Measurements from ENCODE around the gene PARD6B.

DNA sequence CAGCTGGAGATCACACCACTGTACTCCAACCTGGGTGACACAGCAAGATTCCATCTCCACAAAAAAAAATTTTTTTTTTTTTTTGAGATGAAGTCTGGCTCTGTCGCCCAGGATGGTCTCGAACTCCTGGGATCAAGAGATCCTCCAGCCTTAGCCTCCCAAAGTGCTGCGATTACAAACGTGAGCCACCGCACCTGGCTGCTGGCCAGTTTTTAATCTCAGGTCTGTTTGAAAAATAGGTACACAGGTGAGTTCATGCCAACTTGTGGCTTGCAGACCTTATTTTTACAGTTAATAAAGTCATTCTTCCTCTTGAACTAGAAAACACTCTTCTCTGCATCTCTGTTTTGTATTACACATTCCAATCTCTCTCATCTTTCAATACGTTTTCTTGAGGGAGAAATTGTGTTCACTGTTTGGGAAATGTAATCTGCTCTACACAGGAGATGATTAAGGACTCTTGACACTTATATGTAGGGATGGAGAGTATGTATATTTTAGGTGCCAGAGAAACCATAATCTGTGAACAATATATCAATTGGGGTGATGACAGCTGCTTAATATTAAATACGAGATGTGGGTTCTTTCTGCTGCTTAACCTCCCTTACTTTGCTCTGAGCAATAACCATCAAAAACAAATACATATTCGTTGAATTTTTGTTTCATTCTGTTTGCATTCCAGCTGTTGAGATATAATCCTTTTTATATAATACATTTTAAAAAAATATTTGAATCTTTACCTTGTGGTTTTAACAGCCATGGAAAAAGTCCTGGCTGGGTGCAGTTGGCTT is 22.3 kb upstream of the PARD6B start:
- TF ChIP-seq POLR2AphosphoS5 (IDR thresholded peaks at IDR 0.05), result no peak
- TF ChIP-seq CTCF (IDR thresholded peaks at IDR 0.05), result no peak
- TF ChIP-seq POLR2A (IDR thresholded peaks at IDR 0.05), result no peak

Measured in prostate gland (tissue), 2 donors.